BLaER1 (cell line): Measurements from ENCODE around the gene PFKFB4.
A peak's percentile ranks its signal among the peaks of the same experiment; 100 is the strongest.

ENCODE experiments used
- H3K27ac ChIP-seq: shearing (Covaris generic); formaldehyde crosslinking; 2 replicates; pipeline ENCODE4 v1.8.1; 2022
- H3K27me3 ChIP-seq: shearing (Covaris generic); formaldehyde crosslinking; 2 replicates; pipeline ENCODE4 v1.8.1; 2022
- H3K36me3 ChIP-seq: shearing (Covaris generic); formaldehyde crosslinking; 2 replicates; pipeline ENCODE4 v1.8.1; 2022
- H3K4me1 ChIP-seq: shearing (Covaris generic); formaldehyde crosslinking; 2 replicates; pipeline ENCODE4 v1.8.1; 2022
- H3K4me2 ChIP-seq: shearing (Covaris generic); formaldehyde crosslinking; 2 replicates; pipeline ENCODE4 v1.8.1; 2022
- H3K4me3 ChIP-seq: shearing (Covaris generic); formaldehyde crosslinking; 2 replicates; pipeline ENCODE4 v1.8.1; 2022
- H3K9ac ChIP-seq: shearing (Covaris generic); formaldehyde crosslinking; 2 replicates; pipeline ENCODE4 v1.8.1; 2022
- H3K9me3 ChIP-seq: shearing (Covaris generic); formaldehyde crosslinking; 2 replicates; pipeline ENCODE4 v1.8.1; 2022
- H4K20me1 ChIP-seq: shearing (Covaris generic); formaldehyde crosslinking; 2 replicates; pipeline ENCODE4 v1.8.1; 2022
- Cebpa-rat ChIP-seq: shearing (Covaris generic); IDR thresholded peaks from 2 replicates; pipeline ENCODE4 v1.8.1; 2022

PFKFB4 gene

DNA sequence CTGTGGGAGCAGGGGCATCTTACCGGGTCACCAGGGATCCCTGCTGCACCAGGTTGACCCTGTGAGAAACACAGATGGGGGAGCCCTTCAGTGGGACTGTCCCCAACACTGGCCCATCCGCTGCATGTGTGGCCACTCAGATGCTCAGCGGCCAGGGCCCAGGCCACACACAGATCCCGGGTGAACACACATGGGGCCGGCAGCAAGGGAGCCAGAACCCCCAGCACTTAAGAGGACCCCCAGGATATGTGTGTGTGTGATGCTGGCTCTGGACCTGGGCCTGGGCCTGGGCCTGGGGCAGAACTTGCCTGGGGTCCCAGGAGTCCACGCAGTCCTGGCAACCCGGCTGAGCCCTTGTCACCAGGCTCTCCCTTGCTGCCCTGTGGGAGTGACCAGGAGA, 11.9 kb upstream of the PFKFB4 start:
- H3K9ac ChIP-seq = no peak overlapping the region
- no peak overlapping the region for H3K4me3 ChIP-seq
- H3K4me2 ChIP-seq = no peak overlapping the region
- no peak overlapping the region for H3K27ac ChIP-seq
- no peak for TF ChIP-seq Cebpa-rat
- no peaks in the 10 kb centered on the region for H4K20me1 ChIP-seq
- peaks cover 44% of the 10 kb centered on the region for H3K4me1 ChIP-seq
- H3K36me3 ChIP-seq = no peaks in the 10 kb centered on the region
- H3K27me3 ChIP-seq = no peaks in the 10 kb centered on the region
- no peaks in the 10 kb centered on the region for H3K9me3 ChIP-seq

DNA sequence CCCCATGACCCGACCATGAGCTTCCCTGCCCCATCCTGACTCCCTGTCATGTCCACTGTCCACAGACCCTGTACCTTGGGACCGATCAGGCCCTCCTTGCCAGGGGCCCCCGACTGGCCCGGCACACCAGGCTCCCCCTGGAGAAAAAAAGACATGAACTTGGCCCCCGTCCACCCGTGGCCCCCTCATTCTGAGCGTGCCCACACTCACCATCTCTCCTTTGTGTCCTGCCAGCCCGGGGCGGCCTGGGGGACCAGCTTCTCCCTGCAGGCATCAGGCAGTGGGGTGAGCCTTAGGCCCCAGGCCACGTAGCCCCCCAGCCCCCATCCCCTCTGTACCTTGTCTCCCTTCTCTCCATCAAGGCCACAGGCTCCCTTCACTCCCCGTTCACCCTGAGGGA, 10.9 kb upstream of the PFKFB4 start:
- Histone ChIP-seq H3K27me3 (no peaks in the 10 kb centered on the region), H3K9ac (no peak overlapping the region), H3K4me3 (no peak overlapping the region), H3K4me1 (peaks cover 54% of the 10 kb centered on the region), H3K9me3 (no peaks in the 10 kb centered on the region), H3K36me3 (no peaks in the 10 kb centered on the region), H3K4me2 (0 out of 2 replicates have a peak overlapping the region, but pooled peaks have one; percentile 98), H3K27ac (0 out of 2 replicates have a peak overlapping the region, but pooled peaks have one; percentile 1), H4K20me1 (no peaks in the 10 kb centered on the region)
- TF ChIP-seq Cebpa-rat = no peak

DNA sequence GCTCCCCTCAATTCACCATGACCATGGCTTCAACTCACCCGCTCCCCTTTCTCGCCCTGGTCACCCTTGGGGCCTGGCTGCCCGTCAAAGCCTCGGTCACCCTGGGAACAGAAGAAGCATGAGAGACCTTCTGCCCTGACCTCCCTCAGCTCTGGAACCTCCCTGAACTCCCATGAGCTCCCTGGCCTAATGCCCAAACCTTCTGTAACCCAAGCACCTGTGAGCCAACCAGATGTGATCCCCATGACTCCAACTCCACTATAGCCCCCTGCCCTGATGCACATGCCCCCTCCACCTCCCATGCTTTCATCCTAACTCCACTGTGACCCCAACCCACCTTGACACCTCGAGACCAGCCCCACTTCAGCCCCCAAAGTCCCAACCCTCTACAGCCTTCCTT, 10.5 kb upstream of the PFKFB4 start:
- Histone ChIP-seq H3K9ac (no peak overlapping the region), H3K27me3 (no peaks in the 10 kb centered on the region), H3K4me3 (no peak overlapping the region), H3K27ac (peak overlapping the region; percentile 88; the same call in 1 of the 2 replicates), H3K36me3 (no peaks in the 10 kb centered on the region), H3K4me1 (peaks cover 58% of the 10 kb centered on the region), H3K4me2 (peak overlapping the region; percentile 98), H4K20me1 (no peaks in the 10 kb centered on the region), H3K9me3 (no peaks in the 10 kb centered on the region)
- no peak for TF ChIP-seq Cebpa-rat

DNA sequence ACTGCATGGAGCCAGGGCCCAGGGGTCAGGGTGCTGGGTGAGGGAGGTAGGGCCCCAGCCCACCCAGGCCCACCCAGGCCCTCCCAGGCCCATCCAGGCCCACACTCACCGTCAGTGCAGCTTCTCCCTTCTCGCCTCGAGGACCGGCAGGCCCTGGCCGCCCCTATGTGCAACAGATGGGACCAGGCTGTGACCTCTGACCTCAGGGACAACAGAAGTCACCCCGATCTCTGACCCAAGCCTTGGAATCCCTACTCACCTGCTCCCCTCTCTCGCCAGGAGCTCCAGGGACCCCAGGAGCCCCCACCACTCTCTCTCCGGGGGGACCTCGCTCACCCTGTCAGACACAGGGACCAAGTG, 9.8 kb upstream of the PFKFB4 start:
- TF ChIP-seq Cebpa-rat = no peak
- Histone ChIP-seq H3K36me3 (no peaks in the 10 kb centered on the region), H3K9me3 (no peaks in the 10 kb centered on the region), H3K27ac (peak overlapping the region; percentile 88), H3K4me2 (peak overlapping the region; percentile 98), H3K9ac (no peak overlapping the region), H3K27me3 (no peaks in the 10 kb centered on the region), H3K4me1 (peaks cover 65% of the 10 kb centered on the region), H4K20me1 (no peaks in the 10 kb centered on the region), H3K4me3 (no peak overlapping the region)

DNA sequence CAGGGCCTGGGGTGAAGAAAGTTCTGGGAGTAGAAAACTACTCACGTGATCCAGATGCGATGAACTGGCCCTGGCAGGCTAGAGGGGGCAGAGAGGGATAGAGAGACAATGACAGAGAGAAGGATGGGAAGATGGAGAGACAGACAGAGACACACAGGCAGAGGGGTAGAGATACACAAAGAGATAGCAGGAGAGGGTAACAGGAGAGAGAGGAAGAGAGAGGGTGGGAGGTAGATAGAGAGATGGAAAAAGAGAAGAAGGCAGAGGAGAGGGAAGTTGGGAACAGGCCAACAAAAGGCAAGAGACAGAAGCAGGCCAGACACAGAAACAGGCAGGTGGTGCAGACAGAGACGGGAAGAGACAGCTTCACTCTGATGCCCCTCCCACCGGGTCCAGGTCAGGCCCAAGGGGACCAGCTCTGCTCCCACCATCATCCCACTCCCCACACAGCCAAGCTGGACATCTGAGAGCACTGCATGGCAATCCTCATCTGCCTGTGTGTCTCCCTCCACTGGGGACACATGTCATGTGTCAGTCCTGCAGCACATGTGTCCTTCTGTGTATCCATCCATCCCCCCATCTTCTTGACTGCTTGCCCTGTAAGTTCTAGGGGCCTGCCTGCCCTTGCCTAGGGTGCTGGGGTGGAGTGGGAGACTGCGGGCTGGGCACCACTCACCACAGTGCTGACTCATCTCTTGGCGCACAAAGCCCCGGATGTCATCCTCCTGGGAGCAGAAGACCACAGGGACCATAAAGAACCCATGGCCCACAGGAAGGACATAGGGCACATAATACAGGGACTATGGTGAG, 9.2 kb upstream of the PFKFB4 start:
- TF ChIP-seq Cebpa-rat = no peak
- H3K4me3 ChIP-seq = no peak overlapping the region
- H4K20me1 ChIP-seq = no peaks in the 10 kb centered on the region
- peak overlapping the region; percentile 74; the same call in 1 of the 2 replicates for H3K9ac ChIP-seq
- no peaks in the 10 kb centered on the region for H3K36me3 ChIP-seq
- no peaks in the 10 kb centered on the region for H3K27me3 ChIP-seq
- H3K9me3 ChIP-seq = no peaks in the 10 kb centered on the region
- H3K4me2 ChIP-seq = peak overlapping the region; percentile 98
- peaks cover 71% of the 10 kb centered on the region for H3K4me1 ChIP-seq
- peak overlapping the region; percentile 88 for H3K27ac ChIP-seq

DNA sequence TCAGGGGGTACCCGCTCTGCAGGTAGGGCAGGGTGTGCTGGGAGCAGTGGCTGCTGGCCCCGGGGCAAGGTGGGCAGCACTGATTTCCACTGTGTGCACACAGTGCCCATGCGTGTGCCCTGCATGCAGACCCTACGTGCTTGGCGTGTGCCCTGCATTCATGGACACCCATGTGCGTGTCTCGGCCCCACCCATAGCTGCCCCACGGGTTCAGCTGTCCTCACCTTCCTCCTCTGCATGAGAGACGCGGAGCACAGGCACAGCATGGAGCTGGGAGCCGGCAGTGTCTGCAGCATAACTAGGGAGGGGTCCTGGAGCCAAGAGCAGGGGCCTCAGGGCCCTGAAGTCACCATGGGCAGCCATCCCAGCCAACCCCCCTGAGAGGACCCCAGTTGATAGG, 8.6 kb upstream of the PFKFB4 start:
- no peak for TF ChIP-seq Cebpa-rat
- no peak overlapping the region for H3K4me3 ChIP-seq
- H3K27me3 ChIP-seq = no peaks in the 10 kb centered on the region
- H3K9me3 ChIP-seq = no peaks in the 10 kb centered on the region
- H3K27ac ChIP-seq = peak overlapping the region; percentile 88
- peaks cover 77% of the 10 kb centered on the region for H3K4me1 ChIP-seq
- H3K9ac ChIP-seq = peak overlapping the region; percentile 74; the same call in 1 of the 2 replicates
- H4K20me1 ChIP-seq = no peaks in the 10 kb centered on the region
- peak overlapping the region; percentile 98 for H3K4me2 ChIP-seq
- H3K36me3 ChIP-seq = no peaks in the 10 kb centered on the region

DNA sequence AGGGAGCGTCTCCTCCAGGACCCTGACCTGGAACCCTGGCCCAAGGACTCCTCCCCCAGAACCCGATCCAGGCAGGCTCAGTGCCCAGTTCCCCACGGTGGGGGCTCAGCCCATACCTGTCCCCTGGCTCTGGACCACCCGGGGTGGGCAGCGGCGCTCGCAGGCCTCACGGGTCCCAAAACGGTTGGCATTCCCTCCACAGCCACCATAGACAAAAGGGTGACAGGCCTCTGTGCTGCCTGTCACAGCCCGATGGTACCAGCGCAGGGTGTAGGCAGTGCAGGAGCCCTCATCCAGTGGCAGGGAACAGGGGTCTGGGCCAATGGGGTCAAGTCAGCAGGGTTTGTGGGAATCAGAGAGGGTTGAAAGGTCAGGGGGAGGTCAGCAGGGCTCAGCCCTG, 8.1 kb upstream of the PFKFB4 start:
- Histone ChIP-seq H4K20me1 (no peaks in the 10 kb centered on the region), H3K9ac (peak overlapping the region; percentile 74), H3K4me3 (peak overlapping the region; percentile 47; the same call in 1 of the 2 replicates), H3K27ac (peak overlapping the region; percentile 88), H3K9me3 (no peaks in the 10 kb centered on the region), H3K27me3 (no peaks in the 10 kb centered on the region), H3K36me3 (no peaks in the 10 kb centered on the region), H3K4me2 (peak overlapping the region; percentile 98), H3K4me1 (peaks cover 82% of the 10 kb centered on the region)
- TF ChIP-seq Cebpa-rat = no peak

DNA sequence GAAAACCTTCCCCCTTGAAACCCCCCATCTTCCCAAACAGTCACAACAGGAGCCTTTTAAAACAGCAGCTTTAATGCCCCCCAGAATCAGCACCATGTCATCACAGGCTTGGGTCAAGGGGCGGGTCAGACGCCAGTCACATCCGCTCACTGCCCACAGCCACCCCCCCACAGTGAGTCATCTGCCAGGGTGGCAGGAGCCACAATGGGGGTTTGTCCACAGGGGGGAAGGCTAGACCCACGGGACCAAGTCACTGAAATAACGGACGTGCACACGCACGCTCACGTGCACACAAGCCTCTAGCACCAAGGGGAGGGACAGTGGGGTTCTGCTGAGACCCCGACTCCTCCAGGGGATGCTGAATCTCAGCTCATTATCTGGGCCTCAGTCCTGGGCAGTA, 7.4 kb upstream of the PFKFB4 start:
- no peaks in the 10 kb centered on the region for H4K20me1 ChIP-seq
- H3K27ac ChIP-seq = peak overlapping the region; percentile 88
- H3K4me1 ChIP-seq = peaks cover 89% of the 10 kb centered on the region
- H3K4me3 ChIP-seq = peak overlapping the region; percentile 47
- H3K36me3 ChIP-seq = no peaks in the 10 kb centered on the region
- H3K27me3 ChIP-seq = no peaks in the 10 kb centered on the region
- peak overlapping the region; percentile 74 for H3K9ac ChIP-seq
- peak overlapping the region; percentile 98 for H3K4me2 ChIP-seq
- H3K9me3 ChIP-seq = no peaks in the 10 kb centered on the region
- TF ChIP-seq Cebpa-rat = no peak

DNA sequence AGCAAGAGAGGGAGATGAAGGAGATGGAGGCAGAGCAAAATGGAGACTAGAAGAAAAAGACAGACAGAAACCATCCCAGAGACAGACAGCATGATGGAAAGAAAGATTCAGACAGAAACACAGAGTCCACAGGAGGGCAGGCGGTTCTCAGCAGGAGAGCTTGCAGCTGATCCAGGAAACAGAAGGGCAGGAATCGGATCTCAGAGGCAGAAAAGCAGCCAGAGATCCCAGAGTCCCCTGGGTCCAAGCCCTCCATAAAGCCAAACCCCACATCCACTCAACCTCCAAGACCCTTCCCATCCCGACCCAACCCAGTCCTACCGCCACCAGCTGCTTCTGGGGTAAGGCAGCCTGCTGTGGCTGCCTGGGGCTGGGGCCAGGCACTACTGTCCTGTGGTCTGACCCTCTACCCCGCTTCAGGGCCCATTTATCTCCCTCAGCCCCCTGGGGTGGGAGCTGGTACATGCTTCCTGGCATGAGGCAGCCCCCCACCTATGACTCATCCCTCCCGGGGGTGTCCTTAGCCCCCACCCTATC, 6.8 kb upstream of the PFKFB4 start, which contains the start of gene UCN2:
Gene UCN2, minus strand, starts transcription at position 400 of the 537 bp plus-strand sequence. CDS start 657 bp downstream, outside the sequence.
- H3K9me3 ChIP-seq = no peaks in the 10 kb centered on the region
- peak within 1 kb of the TSS; percentile 88 for H3K27ac ChIP-seq
- no peaks in the 10 kb centered on the region for H4K20me1 ChIP-seq
- H3K4me1 ChIP-seq = peaks cover 93% of the 10 kb centered on the region
- no peaks in the 10 kb centered on the region for H3K27me3 ChIP-seq
- H3K4me3 ChIP-seq = peak within 1 kb of the TSS; percentile 47
- peak within 1 kb of the TSS; percentile 98 for H3K4me2 ChIP-seq
- no peak for TF ChIP-seq Cebpa-rat
- H3K36me3 ChIP-seq = no peaks in the 10 kb centered on the region
- H3K9ac ChIP-seq = peak within 1 kb of the TSS; percentile 74
